ENCODE results near the gene POLR2B. TPM values are rescaled to one million over a fixed set of nuclear protein-coding genes. Genes with fewer than 3 reads are reported as not detected.
A peak's percentile ranks its signal among the peaks of the same experiment; 100 is the strongest.

POLR2B gene
- polyA plus RNA-seq, 4 donors, result 35.6 to 74.5 (median 38.7) TPM

GRCh38 chr4:56990109-56990905 lies 11.6 kb downstream of the POLR2B start:
- no peaks in the 10 kb centered on the region for H3K9me3 ChIP-seq (ENCODE audit: control insufficient read depth in 2 of 2, insufficient read depth in 1 of 2, low read depth in 1 of 2, low read length in 1 of 2)
- H3K4me1 ChIP-seq (ENCODE audit: control insufficient read depth in 3 of 3, insufficient read depth in 2 of 3, low read depth in 1 of 3, low read length in 2 of 3), result no peaks in the 10 kb centered on the region
- H3K36me3 ChIP-seq (ENCODE audit: control insufficient read depth in 3 of 3, insufficient read depth in 2 of 3, low read depth in 1 of 3, low read length in 3 of 3), result peaks cover 10 to 38% (median 15%) of the 10 kb centered on the region in 3 donors
- DNase-seq, result no peak
- no peaks in the 10 kb centered on the region for H3K27me3 ChIP-seq (ENCODE audit: control insufficient read depth in 3 of 3, insufficient read depth in 3 of 3, low read length in 3 of 3)
- no peak overlapping the region for H3K4me3 ChIP-seq (ENCODE audit: low read depth in 1 of 3, low read length in 3 of 3)
- no peak for FAIRE-seq
- 87 to 97% (median 93%) methylated on average over 6 of the region's 6 CpGs for WGBS, 3 donors
- no peak overlapping the region for H3K27ac ChIP-seq (ENCODE audit: low read depth in 1 of 3, low read length in 2 of 3)

- Histone ChIP-seq H3K27ac (ENCODE audit: low read depth in 1 of 3, low read length in 2 of 3) (no peak overlapping the region), H3K36me3 (ENCODE audit: control insufficient read depth in 3 of 3, insufficient read depth in 2 of 3, low read depth in 1 of 3, low read length in 3 of 3) (peaks cover 8 to 38% (median 21%) of the 10 kb centered on the region in 3 donors)
Measured at GRCh38 chr4:56995525-56995924, 16.8 kb downstream of the POLR2B start.

GRCh38 chr4:56999751-57000150 lies 21.1 kb downstream of the POLR2B start:
- Histone ChIP-seq H3K36me3 (ENCODE audit: control insufficient read depth in 3 of 3, insufficient read depth in 2 of 3, low read depth in 1 of 3, low read length in 3 of 3) (peaks cover 13 to 50% (median 27%) of the 10 kb centered on the region in 3 donors), H3K4me3 (ENCODE audit: low read depth in 1 of 3, low read length in 3 of 3) (no peak overlapping the region), H3K4me1 (ENCODE audit: control insufficient read depth in 3 of 3, insufficient read depth in 2 of 3, low read depth in 1 of 3, low read length in 2 of 3) (no peaks in the 10 kb centered on the region), H3K27ac (ENCODE audit: low read depth in 1 of 3, low read length in 2 of 3) (no peak overlapping the region), H3K27me3 (ENCODE audit: control insufficient read depth in 3 of 3, insufficient read depth in 3 of 3, low read length in 3 of 3) (no peaks in the 10 kb centered on the region), H3K9me3 (ENCODE audit: control insufficient read depth in 2 of 2, insufficient read depth in 1 of 2, low read depth in 1 of 2, low read length in 1 of 2) (no peaks in the 10 kb centered on the region)
- no peak for FAIRE-seq
- 97 to 100% (median 98%) methylated on average over 1 of the region's 1 CpG for WGBS, 3 donors
- DNase-seq, result no peak

More at GRCh38 chr4:56995525-56995924, 16.8 kb downstream of the POLR2B start:
- Histone ChIP-seq H3K4me1 (ENCODE audit: control insufficient read depth in 3 of 3, insufficient read depth in 2 of 3, low read depth in 1 of 3, low read length in 2 of 3) (no peaks in the 10 kb centered on the region), H3K4me3 (ENCODE audit: low read depth in 1 of 3, low read length in 3 of 3) (no peak overlapping the region), H3K9me3 (ENCODE audit: control insufficient read depth in 2 of 2, insufficient read depth in 1 of 2, low read depth in 1 of 2, low read length in 1 of 2) (no peaks in the 10 kb centered on the region), H3K27me3 (ENCODE audit: control insufficient read depth in 3 of 3, insufficient read depth in 3 of 3, low read length in 3 of 3) (no peaks in the 10 kb centered on the region)
- FAIRE-seq (no peak), DNase-seq (peak; percentile 3 to 16)
- 35 to 59% (median 46%) methylated on average over 7 of the region's 7 CpGs for whole genome bisulfite sequencing, 3 donors

- H3K27me3 ChIP-seq (ENCODE audit: control insufficient read depth in 3 of 3, insufficient read depth in 3 of 3, low read length in 3 of 3), result no peaks in the 10 kb centered on the region
- 64 to 73% (median 65%) methylated on average over 4 of the region's 4 CpGs for WGBS, 3 donors
Measured at GRCh38 chr4:57013543-57014120, 34.9 kb downstream of the POLR2B start.

GRCh38 chr4:57018980-57019379 lies 40.3 kb downstream of the POLR2B start:
- FAIRE-seq, result no peak
- H3K4me3 ChIP-seq (ENCODE audit: low read depth in 1 of 3, low read length in 3 of 3), result no peak overlapping the region
- DNase-seq, result no peak
- no peaks in the 10 kb centered on the region for H3K9me3 ChIP-seq (ENCODE audit: control insufficient read depth in 2 of 2, insufficient read depth in 1 of 2, low read depth in 1 of 2, low read length in 1 of 2)
- H3K4me1 ChIP-seq (ENCODE audit: control insufficient read depth in 3 of 3, insufficient read depth in 2 of 3, low read depth in 1 of 3, low read length in 2 of 3), result peaks cover 0 to 3% (median 0%) of the 10 kb centered on the region in 3 donors
- no peaks in the 10 kb centered on the region for H3K27me3 ChIP-seq (ENCODE audit: control insufficient read depth in 3 of 3, insufficient read depth in 3 of 3, low read length in 3 of 3)
- H3K27ac ChIP-seq (ENCODE audit: low read depth in 1 of 3, low read length in 2 of 3), result no peak overlapping the region
- H3K36me3 ChIP-seq (ENCODE audit: control insufficient read depth in 3 of 3, insufficient read depth in 2 of 3, low read depth in 1 of 3, low read length in 3 of 3), result peaks cover 2 to 30% (median 25%) of the 10 kb centered on the region in 3 donors

More at GRCh38 chr4:57013543-57014120, 34.9 kb downstream of the POLR2B start:
- Histone ChIP-seq H3K36me3 (ENCODE audit: control insufficient read depth in 3 of 3, insufficient read depth in 2 of 3, low read depth in 1 of 3, low read length in 3 of 3) (peaks cover 11 to 38% (median 25%) of the 10 kb centered on the region in 3 donors), H3K4me1 (ENCODE audit: control insufficient read depth in 3 of 3, insufficient read depth in 2 of 3, low read depth in 1 of 3, low read length in 2 of 3) (no peaks in the 10 kb centered on the region), H3K9me3 (ENCODE audit: control insufficient read depth in 2 of 2, insufficient read depth in 1 of 2, low read depth in 1 of 2, low read length in 1 of 2) (no peaks in the 10 kb centered on the region), H3K27ac (ENCODE audit: low read depth in 1 of 3, low read length in 2 of 3) (no peak overlapping the region), H3K4me3 (ENCODE audit: low read depth in 1 of 3, low read length in 3 of 3) (no peak overlapping the region)
- DNase-seq, result peak in 1 of 2 donors; percentile 35
- FAIRE-seq, result no peak

GRCh38 chr4:57020467-57021101 lies 41.9 kb downstream of the POLR2B start:
- WGBS, 3 donors, result 75 to 93% (median 88%) methylated on average over 5 of the region's 5 CpGs
- DNase-seq (peak in 1 of 2 donors; percentile 29), FAIRE-seq (no peak)
- Histone ChIP-seq H3K4me3 (ENCODE audit: low read depth in 1 of 3, low read length in 3 of 3) (no peak overlapping the region), H3K9me3 (ENCODE audit: control insufficient read depth in 2 of 2, insufficient read depth in 1 of 2, low read depth in 1 of 2, low read length in 1 of 2) (no peaks in the 10 kb centered on the region), H3K27ac (ENCODE audit: low read depth in 1 of 3, low read length in 2 of 3) (no peak overlapping the region), H3K36me3 (ENCODE audit: control insufficient read depth in 3 of 3, insufficient read depth in 2 of 3, low read depth in 1 of 3, low read length in 3 of 3) (peaks cover 3 to 35% (median 20%) of the 10 kb centered on the region in 3 donors), H3K27me3 (ENCODE audit: control insufficient read depth in 3 of 3, insufficient read depth in 3 of 3, low read length in 3 of 3) (no peaks in the 10 kb centered on the region), H3K4me1 (ENCODE audit: control insufficient read depth in 3 of 3, insufficient read depth in 2 of 3, low read depth in 1 of 3, low read length in 2 of 3) (peaks cover 0 to 3% (median 0%) of the 10 kb centered on the region in 3 donors)

- Histone ChIP-seq H3K27ac (ENCODE audit: low read depth in 1 of 3, low read length in 2 of 3) (no peak overlapping the region), H3K36me3 (ENCODE audit: control insufficient read depth in 3 of 3, insufficient read depth in 2 of 3, low read depth in 1 of 3, low read length in 3 of 3) (peaks cover 5 to 31% (median 26%) of the 10 kb centered on the region in 3 donors), H3K4me3 (ENCODE audit: low read depth in 1 of 3, low read length in 3 of 3) (no peak overlapping the region), H3K27me3 (ENCODE audit: control insufficient read depth in 3 of 3, insufficient read depth in 3 of 3, low read length in 3 of 3) (no peaks in the 10 kb centered on the region), H3K4me1 (ENCODE audit: control insufficient read depth in 3 of 3, insufficient read depth in 2 of 3, low read depth in 1 of 3, low read length in 2 of 3) (peaks cover 0 to 3% (median 0%) of the 10 kb centered on the region in 3 donors), H3K9me3 (ENCODE audit: control insufficient read depth in 2 of 2, insufficient read depth in 1 of 2, low read depth in 1 of 2, low read length in 1 of 2) (no peaks in the 10 kb centered on the region)
- DNase-seq (no peak), FAIRE-seq (no peak)
- 73 to 86% (median 84%) methylated on average over 4 of the region's 4 CpGs for WGBS, 3 donors
Measured at GRCh38 chr4:57023104-57023503, 44.4 kb downstream of the POLR2B start.

GRCh38 chr4:57034520-57034919 lies 55.8 kb downstream of the POLR2B start:
- Histone ChIP-seq H3K4me3 (ENCODE audit: low read depth in 1 of 3, low read length in 3 of 3) (no peak overlapping the region), H3K27me3 (ENCODE audit: control insufficient read depth in 3 of 3, insufficient read depth in 3 of 3, low read length in 3 of 3) (peaks cover 0 to 2% (median 0%) of the 10 kb centered on the region in 3 donors), H3K27ac (ENCODE audit: low read depth in 1 of 3, low read length in 2 of 3) (no peak overlapping the region), H3K4me1 (ENCODE audit: control insufficient read depth in 3 of 3, insufficient read depth in 2 of 3, low read depth in 1 of 3, low read length in 2 of 3) (no peaks in the 10 kb centered on the region), H3K36me3 (ENCODE audit: control insufficient read depth in 3 of 3, insufficient read depth in 2 of 3, low read depth in 1 of 3, low read length in 3 of 3) (peaks cover 5 to 10% (median 6%) of the 10 kb centered on the region in 3 donors), H3K9me3 (ENCODE audit: control insufficient read depth in 2 of 2, insufficient read depth in 1 of 2, low read depth in 1 of 2, low read length in 1 of 2) (no peaks in the 10 kb centered on the region)
- DNase-seq (no peak), FAIRE-seq (no peak)
- 69 to 74% (median 71%) methylated on average over 3 of the region's 3 CpGs for WGBS, 3 donors
